Breast epithelium (tissue), 4 donors: ENCODE data around the gene TRPV4. TPM values are rescaled to one million over a fixed set of nuclear protein-coding genes. Genes with fewer than 3 reads are reported as not detected.

Experiments
- DNase-seq, 2 donors: peaks; one replicate each; pipeline ENCODE4 v3.0.0-alpha.2; 2019; ENCODE audit warnings: low spot score in 2 of 2
- H3K27ac ChIP-seq, 2 donors: fragments of 200-600 bp; sonication (generic) in 1 of 2; one replicate each; pipeline ENCODE4 v1.5.1; 2016 to 2019; ENCODE audit warnings: mild to moderate bottlenecking in 1 of 2
- H3K27me3 ChIP-seq, 2 donors: fragments of 200-600 bp; sonication (generic) in 1 of 2; one replicate each; pipeline versions ENCODE4 v1.5.1 to v1.6.0; 2017 to 2019; ENCODE audit warnings: control low read depth in 1 of 2, mild to moderate bottlenecking in 1 of 2
- H3K36me3 ChIP-seq: fragments of 200-600 bp; one replicate; pipeline ENCODE4 v1.5.1; 2019
- H3K4me1 ChIP-seq, 2 donors: fragments of 200-600 bp; sonication (generic); one replicate each; pipeline ENCODE4 v1.5.1; 2016 to 2019; ENCODE audit warnings: control low read depth in 1 of 2
- H3K4me3 ChIP-seq, 3 donors: fragments of 200-600 bp; sonication (generic); 1 replicate in 2 of 3; 2 replicates in 1 of 3; pipeline ENCODE4 v1.5.1; 2016 to 2019; ENCODE audit warnings: mild to moderate bottlenecking in 3 of 3, moderate library complexity in 2 of 3
- H3K9me3 ChIP-seq, 2 donors: fragments of 200-600 bp; sonication (generic) in 1 of 2; one replicate each; pipeline ENCODE4 v1.5.1; 2016 to 2019; ENCODE audit warnings: control low read depth in 1 of 2
- POLR2A ChIP-seq: fragments of 450-650 bp; IDR thresholded peaks from one replicate; pipeline ENCODE4 v1.6.1; 2016; ENCODE audit warnings: antibody characterized with exemption, mild to moderate bottlenecking, moderate library complexity
- POLR2AphosphoS5 ChIP-seq, 3 donors: sonication (generic); formaldehyde crosslinking; IDR thresholded peaks; one replicate each; pipeline ENCODE4 v1.6.1; 2017; ENCODE audit warnings: antibody characterized with exemption in 3 of 3
- intact Hi-C: fragments of 100-400 bp; cut with DNase I; formaldehyde crosslinking; loops from one replicate; pipeline ENCODE4 v1.15.1; 2023; ENCODE audit warnings: low total_unique reads
- total RNA-seq, 3 donors: library from RNA; depleted of rRNA; stranded (reverse); fragments of >200 nt; gene quantifications; one replicate each; pipeline ENCODE4 v1.1.0, GENCODE V29; 2016
- TF ChIP-seq, protein P1 (sequence below), 3 donors: fragments of 450-650 bp; IDR thresholded peaks; one replicate each; pipeline ENCODE4 v1.5.1; 2016 to 2017; ENCODE audit warnings: antibody characterized with exemption in 3 of 3, mild to moderate bottlenecking in 3 of 3, moderate library complexity in 3 of 3

The TRPV4 gene
- total RNA-seq, 3 donors from 2014 or later: 0.64 to 6.4 (median 2.0) TPM

DNA sequence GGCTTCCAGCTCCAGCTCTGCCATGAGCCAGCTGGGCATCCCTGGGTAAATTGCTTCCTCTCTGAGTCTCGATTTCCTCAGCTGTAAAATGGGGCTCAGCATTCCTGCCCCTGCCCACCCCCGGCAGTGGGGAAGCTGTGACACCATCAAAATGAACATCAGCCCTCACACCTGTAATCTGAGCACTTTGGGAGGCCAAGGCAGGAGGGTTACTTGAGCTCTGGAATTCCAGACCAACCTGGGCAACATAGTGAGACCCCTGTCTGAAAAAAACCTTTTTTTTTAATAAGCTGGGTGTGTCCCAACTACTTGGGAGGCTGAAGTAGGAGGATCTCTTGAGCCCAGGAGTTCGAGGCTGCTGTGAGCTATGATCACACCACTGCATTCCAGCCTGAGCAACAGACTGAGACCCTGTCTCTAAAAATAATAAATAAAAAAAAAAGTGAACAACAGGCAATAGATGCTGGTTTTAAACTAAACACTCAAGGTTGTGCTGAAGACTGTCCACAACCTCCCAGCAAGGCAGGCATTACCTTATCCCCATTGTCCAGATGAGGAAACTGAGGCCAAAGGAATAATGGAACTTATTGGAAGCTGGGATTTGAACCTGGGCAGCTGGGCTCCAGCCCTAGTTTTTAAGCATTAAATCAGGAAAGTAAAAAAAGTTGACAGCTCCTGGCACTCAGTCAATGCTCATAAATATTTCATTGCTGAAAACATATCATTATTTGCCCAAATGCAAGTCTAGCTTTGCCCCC, 4.3 kb downstream of the TRPV4 start:
- Histone ChIP-seq H3K9me3 (no peaks in the 10 kb centered on the region), H3K27ac (peak overlapping the region in 1 of 2 donors; percentile 21), H3K4me1 (no peaks in the 10 kb centered on the region), H3K4me3 (no peak overlapping the region), H3K27me3 (no peaks in the 10 kb centered on the region), H3K36me3 (no peaks in the 10 kb centered on the region)
- DNase-seq: no peak
- TF ChIP-seq POLR2AphosphoS5 (IDR thresholded peaks at IDR 0.05): no peak
- no peak for TF ChIP-seq POLR2A
- TF ChIP-seq, protein P1, sequence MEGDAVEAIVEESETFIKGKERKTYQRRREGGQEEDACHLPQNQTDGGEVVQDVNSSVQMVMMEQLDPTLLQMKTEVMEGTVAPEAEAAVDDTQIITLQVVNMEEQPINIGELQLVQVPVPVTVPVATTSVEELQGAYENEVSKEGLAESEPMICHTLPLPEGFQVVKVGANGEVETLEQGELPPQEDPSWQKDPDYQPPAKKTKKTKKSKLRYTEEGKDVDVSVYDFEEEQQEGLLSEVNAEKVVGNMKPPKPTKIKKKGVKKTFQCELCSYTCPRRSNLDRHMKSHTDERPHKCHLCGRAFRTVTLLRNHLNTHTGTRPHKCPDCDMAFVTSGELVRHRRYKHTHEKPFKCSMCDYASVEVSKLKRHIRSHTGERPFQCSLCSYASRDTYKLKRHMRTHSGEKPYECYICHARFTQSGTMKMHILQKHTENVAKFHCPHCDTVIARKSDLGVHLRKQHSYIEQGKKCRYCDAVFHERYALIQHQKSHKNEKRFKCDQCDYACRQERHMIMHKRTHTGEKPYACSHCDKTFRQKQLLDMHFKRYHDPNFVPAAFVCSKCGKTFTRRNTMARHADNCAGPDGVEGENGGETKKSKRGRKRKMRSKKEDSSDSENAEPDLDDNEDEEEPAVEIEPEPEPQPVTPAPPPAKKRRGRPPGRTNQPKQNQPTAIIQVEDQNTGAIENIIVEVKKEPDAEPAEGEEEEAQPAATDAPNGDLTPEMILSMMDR (IDR thresholded peaks at IDR 0.05): no peak
- intact Hi-C loops: no loop called here

DNA sequence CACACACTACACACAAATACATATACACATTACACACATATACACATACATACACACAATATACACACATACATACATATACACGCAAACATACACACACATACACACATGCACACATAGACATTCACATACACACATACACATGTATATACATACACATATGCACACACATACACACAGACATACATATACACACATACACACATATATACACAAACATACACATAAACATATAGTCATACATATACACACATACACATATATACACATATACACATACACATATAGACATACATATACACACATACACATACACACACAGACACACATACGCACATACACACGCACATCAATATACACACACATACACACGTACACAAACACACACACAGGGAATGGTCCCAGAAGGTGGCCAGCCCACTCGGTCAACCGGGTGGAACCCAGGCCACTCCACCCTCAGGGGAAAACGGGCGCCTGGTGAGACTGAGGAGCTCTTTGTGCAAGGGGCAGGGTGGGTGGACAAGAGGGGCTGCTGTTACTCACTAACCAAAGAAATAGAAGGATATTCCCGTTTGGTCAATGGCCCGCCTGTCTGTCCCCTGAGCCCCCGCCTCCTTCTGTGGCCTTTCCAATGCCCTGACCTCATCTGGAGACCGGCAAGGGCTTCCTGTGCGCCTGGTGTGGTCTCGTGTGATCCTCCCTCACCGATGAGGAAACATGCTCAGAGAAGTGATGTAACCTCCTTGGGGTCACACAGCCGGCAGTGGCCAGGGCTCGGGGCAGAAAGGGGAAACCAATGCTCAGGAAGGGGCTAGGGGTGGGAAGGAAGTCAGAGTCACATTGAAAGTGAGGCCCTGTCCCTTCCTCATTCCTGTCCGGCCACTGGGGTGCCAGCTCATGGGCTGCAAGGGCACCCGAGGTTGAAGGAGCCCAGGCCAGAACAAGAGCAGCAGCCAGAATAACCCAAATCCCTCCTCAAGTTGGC, 5.3 kb downstream of the TRPV4 start:
- H3K36me3 ChIP-seq: no peaks in the 10 kb centered on the region
- TF ChIP-seq, protein P1 (IDR thresholded peaks at IDR 0.05): no peak
- TF ChIP-seq POLR2AphosphoS5 (IDR thresholded peaks at IDR 0.05) (no peak), POLR2A (no peak)
- peak overlapping the region in 1 of 2 donors; percentile 21 for H3K27ac ChIP-seq
- H3K9me3 ChIP-seq: no peaks in the 10 kb centered on the region
- intact Hi-C loops: no loop called here
- no peak for DNase-seq
- peaks cover 0 to 2% of the 10 kb centered on the region in 2 donors for H3K4me1 ChIP-seq
- H3K27me3 ChIP-seq: no peaks in the 10 kb centered on the region
- no peak overlapping the region for H3K4me3 ChIP-seq

DNA sequence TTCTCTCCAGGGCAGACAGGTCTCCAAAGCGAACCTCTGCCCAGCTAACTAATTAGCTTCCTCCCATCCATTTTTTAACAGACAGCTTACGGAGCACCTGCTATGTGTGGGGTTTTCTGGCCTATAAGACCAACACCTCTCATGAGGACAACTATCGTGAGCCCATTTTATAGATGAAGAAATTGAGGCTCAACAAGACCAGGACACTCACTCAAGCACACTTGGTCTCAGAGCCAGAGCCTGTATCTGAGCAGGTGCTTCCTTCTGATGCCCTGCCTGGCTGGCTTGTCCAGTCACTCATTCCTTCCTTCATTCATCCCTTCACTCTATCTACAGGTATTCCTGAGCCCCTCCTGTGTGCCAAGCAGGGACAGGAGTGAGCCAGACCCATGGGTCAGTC, 6.1 kb downstream of the TRPV4 start:
- Histone ChIP-seq H3K27me3 (no peaks in the 10 kb centered on the region), H3K4me1 (peaks cover 0 to 10% of the 10 kb centered on the region in 2 donors), H3K9me3 (no peaks in the 10 kb centered on the region), H3K36me3 (no peaks in the 10 kb centered on the region), H3K4me3 (no peak overlapping the region), H3K27ac (no peak overlapping the region)
- TF ChIP-seq, protein P1 (IDR thresholded peaks at IDR 0.05): no peak
- no peak for TF ChIP-seq POLR2AphosphoS5 (IDR thresholded peaks at IDR 0.05)
- TF ChIP-seq POLR2A: no peak
- intact Hi-C loops: no loop called here
- DNase-seq: no peak

DNA sequence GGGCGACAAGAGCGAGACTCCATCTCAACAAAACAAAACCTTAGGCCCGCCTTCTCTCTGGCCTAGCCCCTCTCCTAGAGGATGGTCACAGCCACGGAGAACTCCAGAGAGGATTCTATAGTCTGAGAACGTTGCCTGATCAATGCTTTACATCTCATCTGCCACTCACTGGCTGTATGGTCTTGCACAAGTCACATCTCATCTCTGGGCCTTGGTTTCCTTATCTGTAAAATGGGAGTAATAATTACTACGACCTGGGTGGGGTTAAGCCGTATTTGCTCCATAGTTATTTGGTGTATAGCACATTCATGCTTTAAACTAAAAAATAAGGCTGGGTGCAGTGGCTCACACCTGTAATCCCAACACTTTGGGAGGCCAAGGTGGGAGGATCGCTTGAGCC, 8.5 kb downstream of the TRPV4 start:
- no peaks in the 10 kb centered on the region for H3K36me3 ChIP-seq
- no peaks in the 10 kb centered on the region for H3K9me3 ChIP-seq
- H3K27me3 ChIP-seq: no peaks in the 10 kb centered on the region
- intact Hi-C loops: no loop called here
- H3K4me1 ChIP-seq: peaks cover 0 to 30% of the 10 kb centered on the region in 2 donors
- DNase-seq: no peak
- TF ChIP-seq, protein P1 (IDR thresholded peaks at IDR 0.05): no peak
- TF ChIP-seq POLR2A (no peak), POLR2AphosphoS5 (IDR thresholded peaks at IDR 0.05) (no peak)
- H3K27ac ChIP-seq: no peak overlapping the region
- no peak overlapping the region for H3K4me3 ChIP-seq
